DMS 273 (cell line): ENCODE results near the gene IL12B.
"Not testable (repeated sequence)": the region's sequence is repeated elsewhere in the genome, so short reads cannot be mapped to it uniquely, and the experiment has no call there.

Experiments used
- DNase-seq: peaks from one replicate; lab custom pipeline; 2025; ENCODE audit not compliant: unreplicated experiment; lab: John Stamatoyannopoulos, UW

IL12B gene

GRCh38 chr5:159297300-159297699 is 33.0 kb downstream of the IL12B start:
- not testable (repeated sequence) for DNase-seq

- DNase-seq = no peak
Measured at GRCh38 chr5:159294921-159295320, 35.4 kb downstream of the IL12B start.

GRCh38 chr5:159290741-159291140 is 39.5 kb downstream of the IL12B start:
- DNase-seq = no peak

- DNase-seq = peak; percentile 78
Measured at GRCh38 chr5:159286420-159287035, 43.8 kb downstream of the IL12B start.

- DNase-seq = no peak
Measured at GRCh38 chr5:159274676-159275075, 55.6 kb downstream of the IL12B start.

GRCh38 chr5:159273923-159274322 is 56.4 kb downstream of the IL12B start:
- DNase-seq = no peak

GRCh38 chr5:159269723-159270122 is 60.6 kb downstream of the IL12B start:
- no peak for DNase-seq

- not testable (repeated sequence) for DNase-seq
Measured at GRCh38 chr5:159266764-159267163, 63.5 kb downstream of the IL12B start.
